ENCODE data around the gene AFG1L.
"Not testable (repeated sequence)": the region's sequence is repeated elsewhere in the genome, so short reads cannot be mapped to it uniquely, and the experiment has no call there.

The AFG1L gene

GRCh38 chr6:108406943-108407342 is 112.1 kb downstream of the AFG1L start:
- no peak overlapping the region for H3K4me3 ChIP-seq (ENCODE audit: control insufficient read depth, low read depth, low read length)
- TF ChIP-seq, protein P1, sequence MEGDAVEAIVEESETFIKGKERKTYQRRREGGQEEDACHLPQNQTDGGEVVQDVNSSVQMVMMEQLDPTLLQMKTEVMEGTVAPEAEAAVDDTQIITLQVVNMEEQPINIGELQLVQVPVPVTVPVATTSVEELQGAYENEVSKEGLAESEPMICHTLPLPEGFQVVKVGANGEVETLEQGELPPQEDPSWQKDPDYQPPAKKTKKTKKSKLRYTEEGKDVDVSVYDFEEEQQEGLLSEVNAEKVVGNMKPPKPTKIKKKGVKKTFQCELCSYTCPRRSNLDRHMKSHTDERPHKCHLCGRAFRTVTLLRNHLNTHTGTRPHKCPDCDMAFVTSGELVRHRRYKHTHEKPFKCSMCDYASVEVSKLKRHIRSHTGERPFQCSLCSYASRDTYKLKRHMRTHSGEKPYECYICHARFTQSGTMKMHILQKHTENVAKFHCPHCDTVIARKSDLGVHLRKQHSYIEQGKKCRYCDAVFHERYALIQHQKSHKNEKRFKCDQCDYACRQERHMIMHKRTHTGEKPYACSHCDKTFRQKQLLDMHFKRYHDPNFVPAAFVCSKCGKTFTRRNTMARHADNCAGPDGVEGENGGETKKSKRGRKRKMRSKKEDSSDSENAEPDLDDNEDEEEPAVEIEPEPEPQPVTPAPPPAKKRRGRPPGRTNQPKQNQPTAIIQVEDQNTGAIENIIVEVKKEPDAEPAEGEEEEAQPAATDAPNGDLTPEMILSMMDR (IDR thresholded peaks at IDR 0.05; ENCODE audit: control insufficient read depth, insufficient read depth, low read depth, low read length, missing control alignments), result no peak
- no peak for DNase-seq (ENCODE audit: low read depth)

DNA sequence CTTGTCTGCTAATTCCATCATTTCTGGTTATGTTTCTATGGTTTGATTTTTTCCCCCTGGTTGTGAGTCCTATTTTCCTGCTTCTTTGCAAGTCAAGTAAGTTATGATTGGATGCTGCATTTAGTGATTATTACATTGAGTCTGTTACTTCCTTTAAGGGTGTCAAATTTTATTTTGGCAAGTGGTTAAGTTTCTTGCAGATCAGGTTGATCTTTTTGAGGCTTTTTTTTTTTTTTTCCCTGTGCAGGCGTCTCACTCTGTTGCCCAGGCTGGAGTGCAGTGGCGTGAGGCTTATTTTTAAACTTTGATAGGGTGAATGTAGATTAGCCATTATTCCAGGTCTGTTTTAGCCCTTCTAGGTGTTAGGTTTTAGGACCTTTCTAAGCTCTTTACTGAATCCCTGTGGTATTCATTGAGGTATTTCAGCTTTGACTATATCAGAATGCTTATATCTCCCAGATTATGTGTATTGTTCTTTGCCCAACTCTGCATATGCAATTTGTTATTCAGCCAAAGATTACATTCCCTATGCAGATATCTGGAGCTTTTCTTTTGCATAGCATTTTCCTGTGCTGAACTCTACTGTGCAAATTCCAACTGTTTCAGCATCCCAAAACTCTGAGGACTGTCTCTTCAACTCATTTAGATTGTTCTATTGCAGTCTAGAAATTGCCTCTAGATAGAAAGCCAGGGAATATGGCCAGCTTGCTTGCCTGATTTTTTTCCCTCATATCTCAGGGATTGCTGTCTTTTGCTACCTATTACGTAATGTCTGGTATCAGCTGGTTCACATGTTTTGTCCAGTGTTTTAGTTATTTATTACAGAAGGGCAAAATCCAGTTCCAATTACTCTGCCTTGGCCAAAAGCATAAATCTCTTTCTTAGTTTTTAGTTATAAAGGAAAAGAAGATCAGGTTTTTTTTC is 113.3 kb downstream of the AFG1L start:
- DNase-seq (ENCODE audit: low read depth), result peak; percentile 27
- TF ChIP-seq, protein P1 (IDR thresholded peaks at IDR 0.05; ENCODE audit: control insufficient read depth, insufficient read depth, low read depth, low read length, missing control alignments), result no peak

DNA sequence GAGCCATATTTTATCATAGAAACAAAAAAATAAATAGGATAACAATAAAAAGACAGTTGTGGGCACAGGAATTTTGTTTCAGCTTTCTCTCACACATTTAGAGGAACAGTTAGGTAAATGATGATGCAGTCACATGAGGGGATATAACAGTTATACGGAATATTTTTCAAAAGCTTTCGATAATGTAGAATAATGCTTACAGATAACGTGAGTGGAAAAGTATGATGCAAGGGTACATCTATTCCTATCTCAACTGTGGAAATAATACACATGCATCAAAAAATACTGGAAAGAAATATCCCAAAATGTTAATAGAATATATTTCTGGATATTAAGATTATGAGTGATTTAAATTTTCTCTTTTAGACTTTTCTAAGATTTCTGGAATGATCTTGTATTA is 114.0 kb downstream of the AFG1L start:
- DNase-seq (ENCODE audit: low read depth), result no peak
- TF ChIP-seq, protein P1 (IDR thresholded peaks at IDR 0.05; ENCODE audit: control insufficient read depth, insufficient read depth, low read depth, low read length, missing control alignments), result no peak
- H3K4me3 ChIP-seq (ENCODE audit: control insufficient read depth, low read depth, low read length), result no peak overlapping the region

More for the DNA sequence above, 113.3 kb downstream of the AFG1L start:
- no peak overlapping the region for H3K4me3 ChIP-seq (ENCODE audit: control insufficient read depth, low read depth, low read length)

- DNase-seq (ENCODE audit: low read depth); H3K4me3 ChIP-seq (ENCODE audit: control insufficient read depth, low read depth, low read length): not testable (repeated sequence)
Measured at GRCh38 chr6:108416047-108416833, 121.4 kb downstream of the AFG1L start.

DNA sequence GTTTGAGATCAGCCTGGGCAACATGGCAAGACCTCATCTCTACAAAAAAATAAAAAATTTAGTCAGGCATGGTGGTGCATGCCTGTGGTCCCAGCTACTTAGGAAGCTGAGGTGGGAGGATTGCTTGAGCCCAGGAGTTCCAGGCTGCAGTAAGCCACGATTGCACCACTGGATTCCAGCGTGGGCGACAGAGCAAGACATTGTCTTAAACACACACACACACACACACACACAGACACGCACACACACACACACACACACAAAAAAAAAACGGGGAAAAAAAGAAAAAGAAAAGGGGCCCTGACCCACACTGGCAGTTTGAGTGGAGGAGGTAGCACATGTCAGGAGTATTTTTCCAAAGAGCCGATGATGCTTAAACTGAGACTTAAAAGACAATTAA is 122.2 kb downstream of the AFG1L start:
- peak; percentile 11 for DNase-seq (ENCODE audit: low read depth)
- TF ChIP-seq, protein P1 (IDR thresholded peaks at IDR 0.05; ENCODE audit: control insufficient read depth, insufficient read depth, low read depth, low read length, missing control alignments), result no peak
- no peak overlapping the region for H3K4me3 ChIP-seq (ENCODE audit: control insufficient read depth, low read depth, low read length)

- TF ChIP-seq, protein P1 (IDR thresholded peaks at IDR 0.05; ENCODE audit: control insufficient read depth, insufficient read depth, low read depth, low read length, missing control alignments), result no peak
- H3K4me3 ChIP-seq (ENCODE audit: control insufficient read depth, low read depth, low read length), result no peak overlapping the region
- DNase-seq (ENCODE audit: low read depth), result no peak
Measured at GRCh38 chr6:108419474-108419873, 124.6 kb downstream of the AFG1L start.

Measured in AG09309 (cell line).